Lower leg skin (tissue), 3 donors: ENCODE measurements around the gene KNOP1.

Experiments
- POLR2A ChIP-seq, 2 donors: fragments of 450-650 bp; IDR thresholded peaks; one replicate each; pipeline ENCODE4 v1.6.1; 2016 to 2017; ENCODE audit warnings: antibody characterized with exemption in 2 of 2, mild to moderate bottlenecking in 1 of 2, moderate library complexity in 1 of 2
- TF ChIP-seq, protein P1 (sequence below), 3 donors: fragments of 450-650 bp; IDR thresholded peaks; one replicate each; pipeline ENCODE4 v1.5.1; 2016; ENCODE audit warnings: antibody characterized with exemption in 3 of 3, mild to moderate bottlenecking in 3 of 3, moderate library complexity in 2 of 3

DNA sequence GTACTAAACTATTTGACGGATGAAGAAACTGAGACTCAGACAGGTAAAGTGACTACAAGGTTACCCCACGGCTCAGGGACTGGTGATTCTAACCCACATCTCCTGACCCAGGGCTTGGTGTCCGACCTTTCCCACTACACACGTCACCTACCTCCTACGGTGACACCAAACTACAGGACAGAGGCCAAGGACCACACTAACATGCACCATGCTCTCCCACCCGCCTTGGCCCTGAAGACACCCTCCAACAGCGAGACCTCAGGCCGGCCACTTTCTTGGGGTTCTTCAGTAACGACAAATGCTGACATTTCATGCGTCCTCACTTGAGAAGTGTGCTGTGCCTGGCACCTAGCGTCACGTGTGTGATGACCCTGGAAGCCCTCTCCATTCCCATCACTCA lies 6.4 kb downstream of the KNOP1 start:
- TF ChIP-seq, protein P1, sequence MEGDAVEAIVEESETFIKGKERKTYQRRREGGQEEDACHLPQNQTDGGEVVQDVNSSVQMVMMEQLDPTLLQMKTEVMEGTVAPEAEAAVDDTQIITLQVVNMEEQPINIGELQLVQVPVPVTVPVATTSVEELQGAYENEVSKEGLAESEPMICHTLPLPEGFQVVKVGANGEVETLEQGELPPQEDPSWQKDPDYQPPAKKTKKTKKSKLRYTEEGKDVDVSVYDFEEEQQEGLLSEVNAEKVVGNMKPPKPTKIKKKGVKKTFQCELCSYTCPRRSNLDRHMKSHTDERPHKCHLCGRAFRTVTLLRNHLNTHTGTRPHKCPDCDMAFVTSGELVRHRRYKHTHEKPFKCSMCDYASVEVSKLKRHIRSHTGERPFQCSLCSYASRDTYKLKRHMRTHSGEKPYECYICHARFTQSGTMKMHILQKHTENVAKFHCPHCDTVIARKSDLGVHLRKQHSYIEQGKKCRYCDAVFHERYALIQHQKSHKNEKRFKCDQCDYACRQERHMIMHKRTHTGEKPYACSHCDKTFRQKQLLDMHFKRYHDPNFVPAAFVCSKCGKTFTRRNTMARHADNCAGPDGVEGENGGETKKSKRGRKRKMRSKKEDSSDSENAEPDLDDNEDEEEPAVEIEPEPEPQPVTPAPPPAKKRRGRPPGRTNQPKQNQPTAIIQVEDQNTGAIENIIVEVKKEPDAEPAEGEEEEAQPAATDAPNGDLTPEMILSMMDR (IDR thresholded peaks at IDR 0.05) = no peak
- no peak for TF ChIP-seq POLR2A (IDR thresholded peaks at IDR 0.05)
